ENCODE results near the gene CXCR3.

DNA sequence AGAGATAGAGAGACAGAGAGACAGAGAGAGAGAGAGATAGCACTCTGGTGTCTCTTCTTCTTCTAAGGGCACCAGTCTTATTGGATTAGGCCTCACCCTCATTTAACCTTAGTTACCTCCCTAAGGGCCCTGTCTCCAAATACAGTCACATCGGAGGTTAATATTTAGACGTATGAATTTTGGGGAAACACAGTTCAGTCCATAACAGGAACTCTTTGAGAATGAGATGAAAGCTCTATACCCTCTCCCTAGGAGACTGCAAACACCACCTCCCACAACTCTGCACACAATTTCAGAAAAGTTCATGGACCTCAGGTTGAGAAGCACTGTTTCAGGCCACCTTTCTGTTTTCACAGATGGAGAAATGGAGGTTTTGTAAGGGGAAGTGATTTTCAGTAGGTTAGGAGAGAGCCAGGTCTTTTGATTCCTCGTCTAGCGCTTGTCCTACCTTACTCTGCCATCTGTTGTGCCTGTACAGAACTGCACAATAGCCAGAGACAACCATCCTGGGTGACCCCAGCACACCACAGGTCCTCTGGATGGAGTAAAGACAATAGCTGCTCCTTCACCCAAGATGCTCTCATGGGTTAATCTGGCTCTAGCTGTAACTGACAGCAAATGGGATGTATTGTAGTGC is 32.1 kb upstream of the CXCR3 start:
- no peak for TF ChIP-seq POLR2A (IDR thresholded peaks at IDR 0.05)
- TF ChIP-seq, protein P1, sequence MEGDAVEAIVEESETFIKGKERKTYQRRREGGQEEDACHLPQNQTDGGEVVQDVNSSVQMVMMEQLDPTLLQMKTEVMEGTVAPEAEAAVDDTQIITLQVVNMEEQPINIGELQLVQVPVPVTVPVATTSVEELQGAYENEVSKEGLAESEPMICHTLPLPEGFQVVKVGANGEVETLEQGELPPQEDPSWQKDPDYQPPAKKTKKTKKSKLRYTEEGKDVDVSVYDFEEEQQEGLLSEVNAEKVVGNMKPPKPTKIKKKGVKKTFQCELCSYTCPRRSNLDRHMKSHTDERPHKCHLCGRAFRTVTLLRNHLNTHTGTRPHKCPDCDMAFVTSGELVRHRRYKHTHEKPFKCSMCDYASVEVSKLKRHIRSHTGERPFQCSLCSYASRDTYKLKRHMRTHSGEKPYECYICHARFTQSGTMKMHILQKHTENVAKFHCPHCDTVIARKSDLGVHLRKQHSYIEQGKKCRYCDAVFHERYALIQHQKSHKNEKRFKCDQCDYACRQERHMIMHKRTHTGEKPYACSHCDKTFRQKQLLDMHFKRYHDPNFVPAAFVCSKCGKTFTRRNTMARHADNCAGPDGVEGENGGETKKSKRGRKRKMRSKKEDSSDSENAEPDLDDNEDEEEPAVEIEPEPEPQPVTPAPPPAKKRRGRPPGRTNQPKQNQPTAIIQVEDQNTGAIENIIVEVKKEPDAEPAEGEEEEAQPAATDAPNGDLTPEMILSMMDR (IDR thresholded peaks at IDR 0.05), result peak in 2 of 6 experiments; percentile 18 to 38

Data from adrenal gland (tissue), 5 donors.